ENCODE data around the gene XRCC2.
A peak's percentile ranks its signal among the peaks of the same experiment; 100 is the strongest.

Gene XRCC2

DNA sequence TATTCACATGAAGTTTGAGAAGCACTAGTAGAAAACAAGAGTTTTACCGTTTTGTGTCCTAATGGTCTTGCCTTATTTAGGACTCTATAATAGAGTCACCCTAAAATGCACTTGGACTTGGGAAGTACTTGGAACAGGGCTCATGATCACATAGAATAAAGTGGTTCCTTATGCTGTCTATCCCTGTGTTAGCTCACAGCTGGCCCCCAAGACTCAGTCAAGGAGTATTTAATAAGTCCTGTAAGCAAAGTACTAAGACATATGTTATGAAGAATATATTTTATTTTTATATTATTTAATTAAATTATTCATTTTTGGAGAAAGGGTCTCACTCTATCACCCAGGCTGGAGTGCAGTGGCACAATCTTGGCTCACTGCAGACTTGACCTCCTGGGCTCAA is 54.5 kb downstream of the XRCC2 start:
- TF ChIP-seq ZFX (IDR thresholded peaks at IDR 0.05), result no peak
- TF ChIP-seq, protein P1, sequence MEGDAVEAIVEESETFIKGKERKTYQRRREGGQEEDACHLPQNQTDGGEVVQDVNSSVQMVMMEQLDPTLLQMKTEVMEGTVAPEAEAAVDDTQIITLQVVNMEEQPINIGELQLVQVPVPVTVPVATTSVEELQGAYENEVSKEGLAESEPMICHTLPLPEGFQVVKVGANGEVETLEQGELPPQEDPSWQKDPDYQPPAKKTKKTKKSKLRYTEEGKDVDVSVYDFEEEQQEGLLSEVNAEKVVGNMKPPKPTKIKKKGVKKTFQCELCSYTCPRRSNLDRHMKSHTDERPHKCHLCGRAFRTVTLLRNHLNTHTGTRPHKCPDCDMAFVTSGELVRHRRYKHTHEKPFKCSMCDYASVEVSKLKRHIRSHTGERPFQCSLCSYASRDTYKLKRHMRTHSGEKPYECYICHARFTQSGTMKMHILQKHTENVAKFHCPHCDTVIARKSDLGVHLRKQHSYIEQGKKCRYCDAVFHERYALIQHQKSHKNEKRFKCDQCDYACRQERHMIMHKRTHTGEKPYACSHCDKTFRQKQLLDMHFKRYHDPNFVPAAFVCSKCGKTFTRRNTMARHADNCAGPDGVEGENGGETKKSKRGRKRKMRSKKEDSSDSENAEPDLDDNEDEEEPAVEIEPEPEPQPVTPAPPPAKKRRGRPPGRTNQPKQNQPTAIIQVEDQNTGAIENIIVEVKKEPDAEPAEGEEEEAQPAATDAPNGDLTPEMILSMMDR (conservative IDR thresholded peaks at IDR 0.05), result no peak
- H3K27ac ChIP-seq, result no peak overlapping the region

DNA sequence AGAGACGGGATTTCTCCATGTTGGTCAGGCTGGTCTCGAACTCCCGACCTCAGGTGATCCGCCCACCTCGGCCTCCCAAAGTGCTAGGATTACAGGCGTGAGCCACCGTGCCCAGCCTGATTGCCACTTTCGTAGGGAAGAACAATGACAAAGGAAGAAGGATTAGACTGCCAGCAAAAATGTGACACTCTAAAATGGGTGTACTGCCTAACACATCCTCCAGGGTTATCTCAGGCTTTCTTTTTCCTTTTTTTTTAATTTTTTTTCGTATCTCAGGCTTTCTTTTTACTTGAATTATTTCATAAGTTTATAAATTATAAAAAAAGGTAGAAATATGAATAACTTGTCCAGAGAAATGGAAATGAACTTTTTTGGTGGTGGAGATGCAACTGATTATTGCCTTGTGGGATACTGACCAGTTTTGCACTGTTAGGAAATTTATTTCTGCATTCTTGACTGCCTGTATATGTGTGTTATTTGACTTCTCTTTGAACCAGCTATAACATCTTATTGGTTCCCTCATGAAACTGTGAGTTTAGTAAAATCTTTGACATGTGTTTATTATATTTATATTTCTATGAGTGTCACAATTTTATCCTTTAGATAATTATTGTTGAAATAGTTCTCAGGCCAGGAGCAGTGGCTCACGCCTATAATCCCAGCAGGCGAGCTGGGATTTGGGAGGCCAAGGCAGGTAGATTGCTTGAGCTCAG is 56.8 kb downstream of the XRCC2 start:
- TF ChIP-seq, protein P1 (conservative IDR thresholded peaks at IDR 0.05), result no peak
- no peak for TF ChIP-seq ZFX (IDR thresholded peaks at IDR 0.05)
- no peak overlapping the region for H3K27ac ChIP-seq

DNA sequence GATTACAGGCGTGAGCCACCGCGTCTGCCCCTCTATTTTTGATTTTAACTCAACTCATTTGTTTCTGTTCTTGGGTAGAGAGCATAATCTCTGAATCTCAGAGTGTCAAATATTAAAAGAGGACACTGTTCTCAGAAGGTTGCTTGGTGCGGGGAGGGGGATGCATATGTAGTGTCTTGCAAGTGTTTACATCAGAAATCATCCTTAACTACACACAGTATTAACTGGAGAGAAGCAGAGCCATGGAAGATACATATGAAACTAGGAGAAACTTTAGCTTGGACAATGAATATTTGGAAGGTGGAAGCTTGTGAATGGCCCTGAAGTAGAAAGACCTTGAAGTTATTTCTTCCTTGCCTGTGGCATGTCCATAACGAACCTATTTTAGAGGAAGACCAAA is 57.5 kb downstream of the XRCC2 start:
- no peak for TF ChIP-seq ZFX (IDR thresholded peaks at IDR 0.05)
- TF ChIP-seq, protein P1 (conservative IDR thresholded peaks at IDR 0.05), result no peak
- H3K27ac ChIP-seq, result no peak overlapping the region

DNA sequence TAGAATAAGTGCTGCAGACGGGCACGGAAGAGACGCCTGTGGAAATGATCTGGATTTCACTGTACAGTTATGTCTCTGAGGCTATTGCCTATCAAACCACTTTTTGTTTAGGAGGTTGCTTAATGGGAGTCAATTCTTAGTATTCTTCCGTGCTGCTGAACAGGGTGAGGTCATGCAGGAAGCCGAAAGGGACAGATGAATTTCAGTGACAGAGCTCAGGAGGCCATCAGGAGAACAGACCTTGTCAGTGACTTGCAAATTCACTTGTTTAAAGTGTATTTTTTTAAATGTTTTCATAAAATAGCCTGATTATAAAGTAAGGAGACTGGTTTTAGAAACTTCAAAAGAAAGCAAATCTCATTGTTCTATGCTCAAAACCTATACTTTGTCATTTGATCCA is 58.9 kb downstream of the XRCC2 start:
- TF ChIP-seq, protein P1 (conservative IDR thresholded peaks at IDR 0.05), result no peak
- no peak for TF ChIP-seq ZFX (IDR thresholded peaks at IDR 0.05)
- no peak overlapping the region for H3K27ac ChIP-seq

DNA sequence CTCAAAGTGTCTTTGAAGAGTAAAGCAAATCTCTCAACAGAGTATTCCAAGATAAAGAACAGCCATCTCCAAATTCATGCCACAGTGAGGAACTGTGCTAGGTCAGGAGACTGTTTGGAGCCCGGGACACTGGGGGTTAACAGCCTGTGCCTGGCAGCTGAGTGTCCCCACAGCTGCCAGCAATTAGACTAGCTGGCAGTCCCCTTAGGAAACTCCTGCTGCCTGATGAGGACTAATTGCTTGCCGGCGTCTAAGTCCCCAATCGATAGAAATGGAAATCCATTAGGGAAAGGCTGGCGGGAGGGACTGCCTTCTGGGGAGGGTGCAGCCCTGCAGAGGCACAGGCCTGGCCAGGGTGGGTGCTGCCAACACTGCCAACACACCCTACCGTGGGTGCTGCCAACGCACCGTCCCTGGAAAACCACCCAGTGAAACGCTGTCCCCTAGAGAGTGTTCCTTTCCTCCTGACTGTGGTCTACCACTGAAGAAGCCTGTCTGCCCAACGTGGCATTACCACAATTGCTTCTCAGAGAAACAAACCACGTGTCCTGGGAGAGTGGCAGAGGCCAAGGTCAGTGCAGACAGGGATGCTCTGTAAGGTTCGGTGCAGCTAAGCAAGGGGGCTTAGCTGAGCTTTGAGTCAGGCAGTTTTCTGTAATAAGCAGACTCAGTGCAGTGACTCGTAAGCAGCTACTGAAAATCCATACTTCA is 60.8 kb downstream of the XRCC2 start:
- TF ChIP-seq, protein P1 (conservative IDR thresholded peaks at IDR 0.05), result no peak
- TF ChIP-seq ZFX (IDR thresholded peaks at IDR 0.05), result no peak
- H3K27ac ChIP-seq, result peak overlapping the region; percentile 16

DNA sequence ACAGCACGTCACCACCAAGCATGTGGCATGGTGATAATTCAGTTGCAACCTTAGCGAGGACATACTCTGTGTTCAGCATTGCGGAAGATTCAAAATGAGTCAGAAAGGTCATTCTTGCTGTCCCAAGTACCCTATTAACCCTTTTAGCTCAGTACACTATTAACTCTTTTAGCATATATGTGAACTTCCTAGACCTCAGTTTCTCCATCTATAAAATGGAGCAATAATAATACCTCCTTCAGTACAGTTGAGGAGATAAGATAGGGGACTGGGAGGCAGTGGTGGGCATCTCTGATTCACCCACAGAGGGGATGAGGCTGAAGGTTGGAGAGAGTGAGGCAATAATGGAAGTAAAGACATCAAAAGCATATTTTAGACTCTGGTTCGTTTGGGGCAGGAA is 67.3 kb downstream of the XRCC2 start:
- H3K27ac ChIP-seq, result no peak overlapping the region
- TF ChIP-seq ZFX (IDR thresholded peaks at IDR 0.05), result no peak
- TF ChIP-seq, protein P1 (conservative IDR thresholded peaks at IDR 0.05), result no peak

DNA sequence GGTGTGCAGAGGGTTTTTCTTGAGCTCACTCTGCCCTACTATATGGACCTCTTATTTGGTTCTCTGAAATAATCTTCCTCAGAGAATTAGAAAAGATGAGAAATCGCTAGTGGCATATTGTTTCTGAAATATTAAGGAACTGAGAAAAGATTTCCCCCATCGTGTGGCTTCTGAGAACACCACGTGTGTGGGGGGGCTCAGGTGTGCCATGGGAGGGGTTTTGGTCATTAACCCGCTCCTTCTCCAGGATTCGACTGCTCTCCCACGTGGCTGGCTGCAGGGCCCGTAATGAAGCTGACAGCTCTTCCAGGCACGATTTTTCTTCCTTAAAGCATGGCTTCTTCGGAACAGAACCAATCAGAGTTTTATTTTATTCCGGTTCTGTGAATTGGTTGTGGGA is 67.7 kb downstream of the XRCC2 start:
- no peak overlapping the region for H3K27ac ChIP-seq
- TF ChIP-seq, protein P1 (conservative IDR thresholded peaks at IDR 0.05), result no peak
- no peak for TF ChIP-seq ZFX (IDR thresholded peaks at IDR 0.05)
